SK-N-SH treated with all-trans-retinoic acid at 6 μM for 48 hours (cell line): ENCODE results near the gene IL1RL1.

Experiments
- ARNTL ChIP-seq: fragments of 450-650 bp; formaldehyde crosslinking; IDR thresholded peaks from 2 replicates; pipeline ENCODE4 v1.5.0; 2020; ENCODE audit warnings: low read depth, mild to moderate bottlenecking, moderate library complexity, borderline replicate concordance
- BACH2 ChIP-seq: fragments of 250-450 bp; sonication (Bioruptor Pico); IDR thresholded peaks from 2 replicates; pipeline ENCODE4 v1.9.0; 2021; ENCODE audit warnings: mild to moderate bottlenecking, borderline replicate concordance
- CREB5 ChIP-seq: fragments of 250-450 bp; sonication (Bioruptor Pico); IDR thresholded peaks from 2 replicates; pipeline ENCODE4 v1.5.1; 2020; ENCODE audit warnings: low read depth, mild to moderate bottlenecking, moderate library complexity
- CSDC2 ChIP-seq: fragments of 250-450 bp; sonication (Bioruptor Pico); IDR thresholded peaks from 2 replicates; pipeline ENCODE4 v1.5.0; 2020; ENCODE audit warnings: mild to moderate bottlenecking, moderate library complexity
- GLIS3 ChIP-seq: fragments of 250-450 bp; sonication (Bioruptor Pico); IDR thresholded peaks from 2 replicates; pipeline ENCODE4 v1.5.0; 2020; ENCODE audit warnings: mild to moderate bottlenecking, moderate library complexity
- ISL1 ChIP-seq: fragments of 250-450 bp; sonication (Bioruptor Pico); IDR thresholded peaks from 2 replicates; pipeline ENCODE4 v2.1.2; 2022; ENCODE audit warnings: mild to moderate bottlenecking, moderate library complexity
- PATZ1 ChIP-seq: fragments of 250-450 bp; sonication (Bioruptor Pico); IDR thresholded peaks from 2 replicates; pipeline ENCODE4 v1.8.0; 2020; ENCODE audit warnings: mild to moderate bottlenecking, moderate library complexity, borderline replicate concordance
- PPARA ChIP-seq: fragments of 250-450 bp; sonication (Bioruptor Pico); IDR thresholded peaks from 2 replicates; pipeline ENCODE4 v1.5.0; 2020; ENCODE audit warnings: mild to moderate bottlenecking, borderline replicate concordance
- SNAI2 ChIP-seq: fragments of 250-450 bp; sonication (Bioruptor Pico); IDR thresholded peaks from 2 replicates; pipeline ENCODE4 v1.5.0; 2020; ENCODE audit warnings: mild to moderate bottlenecking, moderate library complexity
- ZFP3 ChIP-seq: fragments of 250-450 bp; sonication (Bioruptor Pico); IDR thresholded peaks from 2 replicates; pipeline ENCODE4 v1.5.0; 2020; ENCODE audit warnings: mild to moderate bottlenecking, moderate library complexity
- ZNF565 ChIP-seq: fragments of 450-650 bp; formaldehyde crosslinking; conservative IDR thresholded peaks from 2 replicates; pipeline ENCODE4 v1.5.0; 2020; ENCODE audit warnings: low read depth, mild to moderate bottlenecking, moderate library complexity

GRCh38 chr2:102264952-102265351, 46.4 kb upstream of the IL1RL1 start:
- TF ChIP-seq ZFP3, result no peak
- TF ChIP-seq CREB5 (CRISPR knock-in tag), result no peak
- TF ChIP-seq ISL1 (CRISPR knock-in tag), result no peak
- TF ChIP-seq PPARA (CRISPR knock-in tag), result no peak
- no peak for TF ChIP-seq ARNTL (CRISPR knock-in tag)
- no peak for TF ChIP-seq PATZ1
- TF ChIP-seq SNAI2 (CRISPR knock-in tag), result no peak
- no peak for TF ChIP-seq ZNF565
- no peak for TF ChIP-seq CSDC2 (CRISPR knock-in tag)
- no peak for TF ChIP-seq GLIS3 (CRISPR knock-in tag)
- TF ChIP-seq BACH2 (CRISPR knock-in tag), result no peak
